ENCODE results near the gene SEC31A. TPM values are rescaled to one million over a fixed set of nuclear protein-coding genes. Genes with fewer than 3 reads are reported as not detected.
"Not testable (repeated sequence)": the region's sequence is repeated elsewhere in the genome, so short reads cannot be mapped to it uniquely, and the experiment has no call there.

SEC31A gene
- total and polyA plus RNA-seq, 5 experiments from 2014 or later, result 101 to 145 (median 130) TPM

DNA sequence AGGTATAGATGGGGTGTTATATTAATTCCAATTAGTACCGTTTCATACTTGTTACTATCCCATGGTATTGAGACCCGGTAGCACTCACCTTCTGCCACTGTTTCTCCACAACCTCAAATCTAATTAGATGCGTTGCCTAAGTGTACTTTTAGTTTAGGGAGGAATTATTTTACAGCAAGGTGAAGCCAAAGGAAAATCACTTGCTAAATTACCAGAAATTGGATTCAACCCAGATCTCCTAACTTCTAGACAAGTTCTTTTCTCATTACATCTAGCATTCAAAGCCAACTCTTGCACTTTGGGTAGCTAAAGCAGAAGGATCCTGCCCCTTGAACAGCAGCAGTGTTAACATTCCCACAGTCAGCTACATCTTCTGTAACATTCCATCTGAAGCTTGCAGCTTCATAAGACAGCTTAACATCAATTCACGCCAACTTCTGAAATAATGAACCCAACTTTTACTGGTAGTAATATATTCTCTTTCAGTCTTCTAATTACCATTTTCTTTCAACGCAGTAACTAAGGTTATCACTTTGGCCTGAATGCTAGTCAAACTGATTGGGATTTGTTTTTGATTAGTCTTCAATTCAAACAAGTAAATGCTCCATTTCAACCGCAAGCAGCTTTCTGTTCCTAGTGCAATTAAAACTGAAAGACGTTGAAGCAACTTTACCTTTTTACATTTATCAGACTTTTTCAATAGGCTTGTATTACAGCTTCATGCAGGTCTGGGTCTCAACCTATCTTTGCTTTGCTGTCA is 934 bp upstream of the SEC31A start:
- peaks cover 6 to 44% (median 33%) of the 10 kb centered on the region in 4 donors for H3K4me1 Mint-ChIP-seq
- peak overlapping the region; percentile 92 to 99 (median 98) for H3K27ac Mint-ChIP-seq
- no peak for DNase-seq
- peaks cover 5 to 28% (median 14%) of the 10 kb centered on the region in 3 donors for H3K36me3 Mint-ChIP-seq
- H3K27me3 Mint-ChIP-seq, result no peaks in the 10 kb centered on the region
- H3K4me3 Mint-ChIP-seq, result peak overlapping the region; percentile 87 to 98 (median 94)
- POLR2A ChIA-PET, result interaction anchor here (0.6 to 3.7 kb wide), 6 partner anchors 8 to 462 kb away, joined by 3 to 40 read pairs (median 3); partner anchors contain the start of genes COPS4, HNRNPDL, LIN54 and THAP9
- no peak for ATAC-seq
- H3K9me3 Mint-ChIP-seq, result no peaks in the 10 kb centered on the region

DNA sequence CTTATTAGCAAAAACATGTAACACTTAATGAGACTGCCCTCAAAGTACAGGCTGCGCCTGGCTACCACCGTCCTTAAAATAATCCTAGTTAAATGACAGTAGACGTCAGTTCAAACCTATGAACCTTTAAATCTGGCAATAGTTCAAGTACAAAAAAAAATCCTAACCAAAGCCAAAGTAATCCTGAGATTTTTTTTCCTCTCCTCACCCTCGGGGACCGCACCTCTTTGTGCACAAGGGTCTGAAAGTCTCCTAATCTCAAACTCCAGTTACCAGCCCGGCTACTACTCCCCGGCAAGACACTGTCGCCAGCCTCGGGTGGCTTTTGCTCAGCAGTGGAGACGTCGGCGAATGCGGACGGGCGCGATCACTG is 439 bp downstream of the SEC31A start:
- peaks cover 5 to 19% (median 10%) of the 10 kb centered on the region in 3 donors for H3K36me3 Mint-ChIP-seq
- peak; percentile 1 to 2 for ATAC-seq

DNA sequence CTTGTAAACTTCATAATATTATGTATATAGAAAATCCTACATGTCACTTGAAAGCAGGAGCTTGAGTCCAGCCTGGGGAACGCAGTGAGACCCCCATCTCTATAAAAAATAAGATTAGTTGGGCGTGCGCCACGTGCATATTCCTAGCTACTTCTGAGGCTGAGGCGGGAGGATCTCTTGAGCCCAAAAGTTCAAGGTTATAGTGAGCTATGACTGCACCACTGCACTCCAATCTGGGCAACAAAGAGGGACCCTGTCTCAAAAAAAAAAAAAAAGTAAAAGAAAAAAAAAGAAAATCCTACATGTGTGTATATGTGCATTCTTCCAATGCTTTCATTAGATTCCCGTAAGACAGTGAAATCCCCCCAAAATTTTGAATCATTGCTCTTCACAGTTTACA is 1.7 kb downstream of the SEC31A start:
- no peaks in the 10 kb centered on the region for H3K27me3 Mint-ChIP-seq
- H3K4me3 Mint-ChIP-seq, result peak overlapping the region; percentile 87 to 98 (median 94)
- H3K36me3 Mint-ChIP-seq, result peaks cover 3 to 12% (median 4%) of the 10 kb centered on the region in 3 donors
- POLR2A ChIA-PET, result interaction anchor here (0.6 to 3.7 kb wide), 4 partner anchors 11 to 458 kb away, joined by 4 to 40 read pairs (median 4); partner anchors contain the start of gene THAP9
- H3K27ac Mint-ChIP-seq, result peak overlapping the region in 8 of 10 donors; percentile 87 to 99 (median 98)
- H3K9me3 Mint-ChIP-seq, result no peaks in the 10 kb centered on the region
- no peak for ATAC-seq
- DNase-seq, result no peak
- peaks cover 12 to 60% (median 47%) of the 10 kb centered on the region in 4 donors for H3K4me1 Mint-ChIP-seq

More for the DNA sequence above, 439 bp downstream of the SEC31A start:
- peaks cover 5 to 50% (median 40%) of the 10 kb centered on the region in 4 donors for H3K4me1 Mint-ChIP-seq
- no peaks in the 10 kb centered on the region for H3K27me3 Mint-ChIP-seq
- no peaks in the 10 kb centered on the region for H3K9me3 Mint-ChIP-seq
- POLR2A ChIA-PET, result interaction anchor here (0.6 to 3.7 kb wide), 5 partner anchors 9 to 624 kb away, joined by 3 to 40 read pairs (median 4); partner anchors contain the start of genes COPS4, LIN54 and THAP9
- H3K4me3 Mint-ChIP-seq, result peak overlapping the region; percentile 87 to 98 (median 94)
- DNase-seq, result no peak
- H3K27ac Mint-ChIP-seq, result peak overlapping the region; percentile 92 to 99 (median 98)

DNA sequence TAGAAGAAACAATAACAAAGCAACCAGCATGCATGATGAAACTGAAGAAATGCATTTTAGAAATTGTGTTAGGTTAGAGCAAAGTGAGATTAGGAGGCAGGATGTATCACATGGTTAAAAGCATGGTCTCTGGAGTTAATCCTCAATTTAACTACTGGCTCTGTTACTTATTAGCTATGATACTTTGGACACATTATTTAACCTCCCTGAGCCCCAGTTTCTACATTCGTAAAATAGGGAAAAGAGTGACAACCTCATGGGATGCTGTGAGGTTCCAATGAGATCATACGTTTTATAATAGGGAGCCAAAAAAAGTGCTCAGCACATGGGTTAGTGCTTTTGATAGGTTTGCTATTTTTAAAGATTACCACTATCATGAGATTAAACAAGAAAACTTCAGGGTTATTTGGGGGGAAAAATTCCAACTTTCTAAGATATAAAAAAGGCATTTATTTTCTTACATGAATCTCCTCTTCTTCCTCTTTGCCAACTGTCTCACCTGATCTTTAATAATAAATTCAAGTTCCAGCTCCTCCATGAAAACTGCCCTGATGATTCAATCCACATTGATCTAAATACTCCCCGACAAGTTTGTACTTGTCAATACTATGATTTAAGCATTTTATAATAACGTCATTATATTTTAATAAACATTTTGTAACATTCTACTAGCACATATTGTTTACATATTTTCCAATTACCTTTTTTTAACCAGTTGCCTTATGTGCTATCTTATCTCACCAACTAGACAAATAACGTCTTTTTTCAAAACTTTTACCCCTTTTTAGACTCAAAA is 4.6 kb downstream of the SEC31A start:
- H3K27me3 Mint-ChIP-seq, result no peaks in the 10 kb centered on the region
- peak overlapping the region in 2 of 10 donors; percentile 8 to 43 for H3K27ac Mint-ChIP-seq
- no peak for DNase-seq
- POLR2A ChIA-PET, result no interaction called here
- H3K9me3 Mint-ChIP-seq, result no peaks in the 10 kb centered on the region
- H3K4me3 Mint-ChIP-seq, result peak overlapping the region in 2 of 10 donors; percentile 1 to 12
- peaks cover 16 to 69% (median 51%) of the 10 kb centered on the region in 4 donors for H3K4me1 Mint-ChIP-seq
- ATAC-seq, result no peak
- peaks cover 0 to 29% (median 0%) of the 10 kb centered on the region in 3 donors for H3K36me3 Mint-ChIP-seq

DNA sequence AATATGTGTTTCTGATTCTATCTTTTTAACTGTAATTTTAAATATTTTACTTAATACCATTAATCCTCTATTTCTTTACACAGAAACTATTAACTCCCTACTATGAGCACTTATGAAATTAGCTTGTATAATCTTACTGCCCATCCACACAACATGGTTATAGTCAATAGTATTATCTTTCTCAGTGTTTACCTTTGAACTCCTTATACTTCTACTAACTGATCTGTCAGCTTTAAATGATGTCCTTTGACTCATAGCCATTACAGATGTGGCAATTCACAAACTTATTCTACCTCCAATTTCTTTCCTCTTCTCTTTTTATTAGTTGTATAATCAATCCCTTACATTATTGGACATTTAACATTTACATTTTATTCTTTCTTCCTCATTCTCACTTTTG is 5.5 kb downstream of the SEC31A start:
- Mint-ChIP-seq H3K27ac (peak overlapping the region in 3 of 10 donors; percentile 8 to 30 (median 19)), H3K9me3 (no peaks in the 10 kb centered on the region), H3K4me3 (peak overlapping the region in 1 of 10 donors; percentile 12), H3K4me1 (peaks cover 16 to 66% (median 52%) of the 10 kb centered on the region in 4 donors), H3K36me3 (peaks cover 0 to 38% (median 0%) of the 10 kb centered on the region in 3 donors), H3K27me3 (no peaks in the 10 kb centered on the region)
- POLR2A ChIA-PET, result no interaction called here
- ATAC-seq, result no peak
- no peak for DNase-seq

DNA sequence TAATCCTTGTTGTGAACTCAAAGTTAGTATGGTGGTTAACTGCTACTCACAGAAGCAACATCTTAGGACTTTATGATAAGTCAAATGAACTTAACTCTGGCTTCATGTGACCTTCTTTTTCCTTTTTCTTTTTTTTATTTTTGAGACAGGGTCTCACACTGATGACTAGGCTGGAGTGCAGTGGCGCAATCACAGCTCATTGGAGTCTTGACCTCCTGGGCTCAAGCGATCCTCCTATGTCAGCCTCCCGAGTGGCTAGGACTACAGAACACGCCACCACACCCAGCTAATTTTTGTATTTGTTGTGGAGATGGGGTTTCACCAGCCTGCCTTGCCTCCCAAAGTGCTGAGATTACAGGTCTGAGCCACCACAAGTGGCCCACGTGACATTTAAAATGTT is 22.4 kb downstream of the SEC31A start:
- no peak for DNase-seq
- Mint-ChIP-seq H3K27ac (no peak overlapping the region), H3K9me3 (no peaks in the 10 kb centered on the region), H3K4me1 (peaks cover 8 to 24% (median 21%) of the 10 kb centered on the region in 4 donors), H3K4me3 (no peak overlapping the region), H3K36me3 (peaks cover 0 to 86% (median 27%) of the 10 kb centered on the region in 3 donors), H3K27me3 (no peaks in the 10 kb centered on the region)
- POLR2A ChIA-PET, result no interaction called here
- ATAC-seq, result no peak

DNA sequence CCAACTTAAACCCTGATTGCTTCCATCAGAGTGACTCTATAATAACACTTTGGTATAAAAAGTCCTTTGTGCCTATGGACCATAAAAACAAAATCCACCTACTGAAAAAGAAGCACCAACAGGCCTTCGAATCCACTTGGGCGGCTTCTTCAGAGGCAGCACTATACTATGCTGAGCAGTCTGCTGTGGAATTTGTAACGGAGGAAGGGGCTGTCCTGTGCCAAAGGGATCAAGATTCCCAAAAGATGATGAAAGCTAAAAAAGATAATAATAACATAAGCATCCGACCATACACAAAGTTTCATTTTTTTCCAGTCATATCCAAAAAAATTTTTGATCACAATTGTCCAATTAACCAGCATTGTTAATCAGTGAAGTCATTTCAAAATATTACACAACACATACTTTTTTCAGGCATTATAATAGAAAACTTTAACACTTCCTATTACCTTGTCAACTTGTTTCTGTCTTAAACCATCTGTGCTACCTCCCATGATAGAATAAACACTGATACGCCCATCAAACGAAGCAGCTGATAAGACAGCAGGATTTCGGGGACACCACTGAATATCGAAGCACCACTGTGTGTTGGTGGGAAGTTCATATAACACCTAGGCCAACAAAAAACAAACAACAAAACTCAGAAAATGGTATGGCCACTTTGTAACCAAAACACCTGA is 24.1 kb downstream of the SEC31A start:
- Mint-ChIP-seq H3K36me3 (peaks cover 0 to 86% (median 23%) of the 10 kb centered on the region in 3 donors), H3K9me3 (no peaks in the 10 kb centered on the region), H3K4me3 (no peak overlapping the region), H3K27ac (peak overlapping the region in 6 of 10 donors; percentile 45 to 79 (median 70)), H3K4me1 (peaks cover 8 to 24% (median 21%) of the 10 kb centered on the region in 4 donors), H3K27me3 (no peaks in the 10 kb centered on the region)
- DNase-seq (no peak), ATAC-seq (no peak)
- POLR2A ChIA-PET, result interaction anchor here (0.6 kb wide), 1 partner anchor 145 kb away, joined by 3 read pairs; no protein-coding TSS in a partner anchor

DNA sequence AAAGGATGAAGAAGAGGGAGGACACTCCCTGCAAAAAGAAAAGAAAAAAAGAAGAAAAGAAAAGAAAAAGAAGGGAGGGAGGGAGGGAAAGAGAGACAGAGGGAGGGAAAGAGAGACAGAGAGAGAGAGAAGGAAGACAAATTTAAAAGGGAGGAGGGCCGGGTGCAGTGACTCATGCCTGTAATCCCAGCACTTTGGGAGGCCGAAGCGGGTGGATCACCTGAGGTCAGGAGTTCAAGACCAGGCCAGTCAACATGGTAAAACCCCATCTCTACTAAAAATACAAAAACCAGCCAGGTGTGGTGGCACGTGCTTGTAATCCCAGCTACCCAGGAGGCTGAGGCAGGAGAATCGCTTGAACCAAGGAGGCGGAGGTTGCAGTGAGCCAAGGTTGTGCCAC is 24.9 kb downstream of the SEC31A start:
- H3K4me1 Mint-ChIP-seq, result peaks cover 8 to 26% (median 21%) of the 10 kb centered on the region in 4 donors
- peak overlapping the region in 9 of 10 donors; percentile 1 to 92 (median 73) for H3K27ac Mint-ChIP-seq
- peaks cover 0 to 91% (median 23%) of the 10 kb centered on the region in 3 donors for H3K36me3 Mint-ChIP-seq
- POLR2A ChIA-PET, result interaction anchor here (0.6 kb wide), 1 partner anchor 146 kb away, joined by 3 read pairs; no protein-coding TSS in a partner anchor
- H3K4me3 Mint-ChIP-seq, result peak overlapping the region in 3 of 10 donors; percentile 44 to 53 (median 48)
- ATAC-seq, DNase-seq, H3K27me3 Mint-ChIP-seq, H3K9me3 Mint-ChIP-seq: not testable (repeated sequence)

DNA sequence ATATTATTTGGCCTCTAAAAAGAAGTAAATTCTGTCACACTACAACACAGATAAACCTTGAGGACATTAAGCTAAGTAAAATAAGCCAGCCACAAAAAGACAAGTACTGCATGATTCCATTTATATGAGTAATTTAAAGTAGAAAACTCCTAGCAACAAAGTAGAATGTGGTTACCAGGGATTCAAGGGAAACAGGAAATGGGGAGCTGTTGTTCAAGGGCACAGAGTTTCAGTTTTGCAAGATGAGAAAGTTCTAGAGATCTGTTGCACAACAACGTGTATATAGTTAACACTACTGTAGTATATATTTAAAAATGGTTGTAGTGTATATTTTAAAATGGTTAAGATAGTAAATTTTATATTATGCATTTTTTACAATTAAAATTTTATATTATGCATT is 25.4 kb downstream of the SEC31A start:
- H3K27me3 Mint-ChIP-seq, result no peaks in the 10 kb centered on the region
- H3K36me3 Mint-ChIP-seq, result peaks cover 0 to 87% (median 21%) of the 10 kb centered on the region in 3 donors
- H3K4me3 Mint-ChIP-seq, result peak overlapping the region in 8 of 10 donors; percentile 23 to 63 (median 54)
- peaks cover 8 to 26% (median 21%) of the 10 kb centered on the region in 4 donors for H3K4me1 Mint-ChIP-seq
- ATAC-seq (peak; percentile 25 to 33), DNase-seq (peak in 2 of 10 donors; percentile 17 to 31)
- H3K27ac Mint-ChIP-seq, result peak overlapping the region in 7 of 10 donors; percentile 1 to 92 (median 81)
- POLR2A ChIA-PET, result no interaction called here
- H3K9me3 Mint-ChIP-seq, result no peaks in the 10 kb centered on the region

DNA sequence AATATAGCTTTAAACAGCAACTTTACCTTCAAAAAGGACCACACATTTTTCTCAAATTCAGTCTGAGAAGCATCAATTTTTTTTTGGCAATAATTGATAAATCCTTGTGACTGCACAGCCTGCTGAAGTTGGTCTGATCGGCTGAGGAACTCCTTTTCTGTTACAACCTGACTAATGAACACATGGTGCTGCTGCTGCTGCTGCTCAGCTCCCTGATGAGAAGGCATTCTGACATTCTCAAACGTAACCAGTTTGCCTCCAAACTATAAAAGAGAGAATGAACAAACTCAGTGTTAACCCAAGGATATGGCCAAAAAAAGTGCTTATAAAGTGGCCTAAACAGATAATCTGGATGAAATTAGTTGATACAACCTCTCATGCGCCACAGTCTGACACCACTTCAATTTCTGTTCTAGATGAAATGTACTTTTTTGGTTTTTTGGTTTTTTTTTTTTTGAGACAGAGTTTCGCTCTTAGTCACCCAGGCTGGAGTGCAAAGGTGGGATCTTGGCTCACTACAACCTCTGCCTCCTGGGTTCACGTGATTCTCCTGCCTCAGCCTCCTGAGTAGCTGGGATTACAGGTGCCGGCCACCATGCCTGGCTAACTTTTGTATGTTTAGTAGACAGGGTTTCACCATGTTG is 26.5 kb downstream of the SEC31A start:
- peak overlapping the region in 2 of 10 donors; percentile 2 to 60 for H3K4me3 Mint-ChIP-seq

DNA sequence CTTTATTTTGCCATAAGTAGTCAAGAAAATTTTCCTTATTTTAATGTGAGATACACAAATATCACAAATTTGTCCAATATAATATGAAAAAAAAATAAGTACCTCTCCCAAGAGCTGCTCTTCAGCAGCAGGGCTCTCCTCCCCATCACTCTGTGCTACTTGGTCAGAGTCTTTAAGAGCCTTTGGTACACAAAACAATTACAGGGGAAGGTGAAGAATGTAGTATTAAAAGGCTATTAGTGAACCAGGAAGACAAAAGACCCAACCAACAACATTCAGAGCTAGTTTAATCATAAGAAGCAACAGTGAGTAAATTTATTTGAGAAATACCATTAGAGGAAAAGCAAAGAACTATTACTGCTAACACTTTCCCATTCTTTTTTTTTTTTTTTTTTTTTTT is 29.4 kb downstream of the SEC31A start:
- Mint-ChIP-seq H3K4me3 (no peak overlapping the region), H3K36me3 (peaks cover 0 to 66% (median 24%) of the 10 kb centered on the region in 3 donors), H3K27ac (peak overlapping the region in 3 of 10 donors; percentile 26 to 71 (median 54)), H3K4me1 (peaks cover 8 to 20% (median 16%) of the 10 kb centered on the region in 4 donors), H3K27me3 (no peaks in the 10 kb centered on the region), H3K9me3 (no peaks in the 10 kb centered on the region)
- no peak for DNase-seq
- POLR2A ChIA-PET, result no interaction called here
- ATAC-seq, result no peak

More for the DNA sequence above, 26.5 kb downstream of the SEC31A start:
- Mint-ChIP-seq H3K9me3 (no peaks in the 10 kb centered on the region), H3K4me1 (peaks cover 8 to 26% (median 21%) of the 10 kb centered on the region in 4 donors), H3K27me3 (no peaks in the 10 kb centered on the region), H3K36me3 (peaks cover 0 to 79% (median 19%) of the 10 kb centered on the region in 3 donors), H3K27ac (peak overlapping the region in 6 of 10 donors; percentile 40 to 89 (median 60))
- ATAC-seq, result no peak
- POLR2A ChIA-PET, result interaction anchor here (0.5 kb wide), 1 partner anchor 213 kb away, joined by 7 read pairs; no protein-coding TSS in a partner anchor
- no peak for DNase-seq
